ENCODE measurements around the gene HPSE.

HPSE gene

DNA sequence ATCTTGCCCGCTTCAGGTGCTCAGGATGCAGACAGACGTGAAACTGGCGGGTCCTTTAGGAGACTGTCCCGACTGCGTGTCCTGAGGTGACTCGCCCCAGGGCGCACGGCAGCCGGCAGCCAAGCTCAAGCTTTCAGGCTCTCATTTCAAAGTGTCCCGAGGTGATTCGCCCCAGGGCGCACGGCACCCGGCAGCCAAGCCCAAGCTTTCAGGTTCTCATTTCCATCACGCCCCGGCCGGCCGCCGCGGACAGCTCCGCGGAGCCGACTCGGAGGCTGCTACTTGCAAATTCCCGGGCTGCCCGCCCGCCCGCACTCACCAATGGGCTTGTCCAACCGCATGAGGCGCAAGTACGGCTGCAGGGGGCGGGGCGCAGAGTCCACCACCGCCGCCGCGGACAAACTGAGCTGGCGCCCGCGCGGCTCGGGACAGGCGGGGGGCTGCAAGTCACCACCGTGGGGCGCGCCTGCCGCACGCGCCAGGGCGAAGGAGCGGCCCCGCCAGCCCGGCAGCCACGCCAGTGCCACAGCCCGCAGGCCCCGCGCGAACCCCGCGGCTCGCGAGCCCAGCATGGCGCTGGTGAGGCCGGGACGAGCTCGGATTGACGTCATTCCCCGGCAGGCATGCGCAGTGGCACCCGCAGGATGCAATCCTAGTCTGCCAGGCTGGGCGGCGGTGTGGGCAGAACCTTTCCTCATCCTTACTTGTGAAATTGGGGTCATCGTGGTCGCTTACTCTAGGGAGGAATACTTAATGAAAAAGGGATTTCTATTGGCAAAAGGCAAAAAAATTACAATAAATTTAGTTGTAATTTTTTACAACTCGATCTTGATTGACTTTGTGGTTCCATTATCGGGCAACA, 50.2 kb downstream of the HPSE start, which contains the start of gene COQ2:
TSS of gene COQ2 (minus strand) at position 606 of the 862 bp plus-strand sequence. CDS start at position 572, 34 bp downstream.
- in situ Hi-C loops (cut with MboI; ENCODE audit: low sequenced_read_pairs), result no loop called here

DNA sequence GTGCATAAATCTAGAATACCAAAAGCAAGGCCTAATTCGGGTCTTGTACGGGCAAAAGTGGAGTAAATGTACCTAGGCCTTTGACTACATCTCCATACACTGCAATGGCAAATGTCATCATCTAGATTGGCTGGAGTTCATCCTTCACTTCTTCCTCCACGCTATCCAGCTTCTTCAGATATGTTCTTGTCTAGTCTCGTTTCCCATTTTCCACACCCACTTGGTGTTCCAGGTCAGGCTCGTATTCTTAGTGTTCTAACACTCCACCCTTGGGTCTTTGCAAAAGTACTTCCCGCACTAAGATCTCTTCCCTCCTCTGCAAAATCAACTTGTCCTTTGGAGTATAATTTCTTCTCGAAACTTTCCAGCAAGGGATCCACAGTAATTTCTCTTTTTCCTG, 51.5 kb downstream of the HPSE start:
- in situ Hi-C loops (cut with MboI; ENCODE audit: low sequenced_read_pairs), result no loop called here

DNA sequence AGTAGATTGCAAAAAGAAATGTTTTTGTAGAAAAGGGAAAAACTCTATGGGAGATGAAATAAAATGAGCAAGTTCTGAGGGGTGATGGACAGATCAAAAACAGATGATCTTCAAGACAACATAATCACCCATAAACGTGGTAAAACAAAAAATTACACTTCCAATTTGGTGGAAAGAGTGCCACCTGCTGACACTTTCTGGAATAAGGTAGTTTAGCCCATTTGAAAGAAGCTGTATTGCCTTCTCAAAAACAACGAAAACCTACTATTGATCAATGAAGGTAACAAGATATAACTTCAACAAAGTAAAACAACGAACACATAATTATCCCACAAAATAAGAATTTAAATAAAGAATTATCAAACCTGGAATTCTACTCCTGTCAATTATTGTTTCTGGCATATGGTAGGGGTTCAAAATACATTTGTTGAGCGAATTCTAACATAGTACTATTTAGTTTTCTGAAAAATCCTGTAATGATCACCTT, 52.6 kb downstream of the HPSE start:
- in situ Hi-C loops (cut with MboI; ENCODE audit: low sequenced_read_pairs), result no loop called here

DNA sequence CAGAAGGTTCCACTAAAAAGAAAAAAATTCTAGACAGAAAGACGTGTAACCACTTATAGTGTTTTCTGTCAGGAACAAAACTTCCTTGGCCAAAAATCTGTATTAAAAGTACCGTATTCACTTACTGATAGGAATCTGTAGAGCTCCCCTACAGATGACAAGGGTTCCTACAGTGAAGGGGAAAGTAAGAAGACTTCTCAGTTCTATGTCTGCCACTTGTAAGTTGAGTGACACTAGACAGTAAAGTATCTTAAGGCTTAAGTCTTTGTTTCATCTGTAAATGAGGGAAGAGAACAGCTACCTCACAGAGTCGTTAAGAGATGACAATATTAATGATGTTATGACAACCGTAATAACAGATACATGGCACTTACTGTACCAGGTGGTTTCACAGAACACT, 53.3 kb downstream of the HPSE start:
- in situ Hi-C loops (cut with MboI; ENCODE audit: low sequenced_read_pairs), result no loop called here

DNA sequence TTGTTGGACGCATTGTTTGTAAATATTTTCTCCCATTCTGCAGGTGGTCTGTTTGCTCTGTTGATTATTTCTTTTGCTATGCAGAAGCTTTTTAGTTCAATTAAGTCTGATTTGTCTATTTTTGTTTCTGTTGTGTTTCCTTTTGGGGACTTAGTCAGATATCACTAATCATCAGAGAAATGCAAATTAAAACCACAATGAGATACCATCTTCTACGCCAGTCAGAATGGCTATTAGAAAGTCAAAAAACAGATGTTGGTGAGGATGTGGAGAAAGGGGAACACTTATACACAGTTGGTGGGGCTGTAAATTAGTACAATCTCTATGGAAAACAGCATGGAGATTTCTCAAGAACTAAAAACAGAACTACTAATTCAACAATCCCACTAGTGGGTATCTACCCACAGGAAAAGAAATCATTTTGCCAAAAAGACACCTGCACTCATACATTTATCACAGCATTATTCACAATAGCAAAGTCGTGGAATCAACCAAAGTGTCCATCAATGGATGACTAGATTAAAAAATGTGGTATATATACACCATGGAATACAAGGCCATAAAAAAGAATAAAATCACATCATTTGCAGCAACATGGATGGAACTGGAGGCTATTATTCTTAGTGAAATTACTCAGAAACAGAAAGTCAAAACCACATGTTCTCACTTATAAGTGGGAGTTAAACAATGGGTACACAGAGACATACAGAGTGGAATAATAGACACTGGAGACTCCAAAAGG, 58.2 kb downstream of the HPSE start:
- in situ Hi-C loops (cut with MboI; ENCODE audit: low sequenced_read_pairs), result no loop called here

DNA sequence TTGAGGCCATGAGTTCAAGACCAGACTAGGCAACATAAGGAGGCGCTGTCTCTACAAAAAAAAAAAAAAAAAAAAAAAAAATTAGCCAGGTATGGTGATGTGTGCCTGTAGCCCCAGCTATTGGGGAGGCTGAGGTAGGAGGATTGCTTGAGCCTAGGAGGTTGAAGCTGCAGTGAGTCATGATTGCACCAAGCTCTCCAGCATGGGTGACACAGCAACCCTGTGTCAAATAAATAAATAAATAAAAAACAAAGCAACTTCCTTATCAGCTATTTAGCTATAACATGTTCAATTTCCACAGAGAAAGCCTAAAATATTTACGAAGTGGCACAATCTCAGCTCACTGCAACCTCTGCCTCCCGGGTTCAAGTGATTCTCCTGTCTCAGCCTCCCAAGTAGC, 60.7 kb downstream of the HPSE start:
- in situ Hi-C loops (cut with MboI; ENCODE audit: low sequenced_read_pairs), result loop anchor here (25.0 kb wide), 1 partner anchor 187 kb away; no protein-coding TSS in a partner anchor

DNA sequence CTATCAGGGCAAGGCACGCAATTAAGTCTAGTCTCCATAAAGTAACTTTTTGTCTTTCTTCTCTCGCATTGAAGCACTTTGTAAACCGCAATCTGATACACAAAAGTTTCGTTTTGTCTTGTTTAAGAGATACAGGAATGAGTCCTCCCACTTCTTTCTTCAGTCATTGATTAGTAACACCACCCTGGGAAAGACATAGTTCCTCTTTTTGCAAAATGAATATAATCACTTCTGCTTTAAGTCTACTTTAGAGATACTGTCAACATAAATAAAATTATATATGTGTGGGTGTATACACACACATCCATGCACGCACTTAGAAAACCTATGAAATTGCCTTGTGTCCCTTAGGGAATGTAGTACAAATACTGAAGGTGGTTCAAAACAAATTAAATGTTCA, 61.7 kb downstream of the HPSE start:
- in situ Hi-C loops (cut with MboI; ENCODE audit: low sequenced_read_pairs), result loop anchor here (25.0 kb wide), 1 partner anchor 186 kb away; no protein-coding TSS in a partner anchor

DNA sequence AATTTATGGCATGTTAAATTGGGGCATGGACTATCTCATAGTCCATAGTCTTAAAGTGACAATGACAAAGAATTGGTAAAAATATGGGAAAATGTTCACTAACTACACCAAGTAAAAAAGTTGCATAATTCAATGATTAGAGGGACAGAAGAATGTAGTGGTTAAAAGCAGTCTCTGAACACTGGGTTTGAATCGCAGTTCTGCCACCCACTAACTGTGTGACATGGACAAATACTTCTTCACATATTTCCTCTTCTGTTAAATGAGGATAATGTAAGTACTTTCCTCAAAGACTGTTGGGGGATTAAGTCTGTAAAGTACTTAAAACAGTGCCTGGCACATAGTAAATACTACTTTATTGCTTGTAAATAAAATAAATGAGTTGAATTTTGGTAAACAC, 65.4 kb downstream of the HPSE start:
- in situ Hi-C loops (cut with MboI; ENCODE audit: low sequenced_read_pairs), result loop anchor here (25.0 kb wide), 1 partner anchor 182 kb away; no protein-coding TSS in a partner anchor

DNA sequence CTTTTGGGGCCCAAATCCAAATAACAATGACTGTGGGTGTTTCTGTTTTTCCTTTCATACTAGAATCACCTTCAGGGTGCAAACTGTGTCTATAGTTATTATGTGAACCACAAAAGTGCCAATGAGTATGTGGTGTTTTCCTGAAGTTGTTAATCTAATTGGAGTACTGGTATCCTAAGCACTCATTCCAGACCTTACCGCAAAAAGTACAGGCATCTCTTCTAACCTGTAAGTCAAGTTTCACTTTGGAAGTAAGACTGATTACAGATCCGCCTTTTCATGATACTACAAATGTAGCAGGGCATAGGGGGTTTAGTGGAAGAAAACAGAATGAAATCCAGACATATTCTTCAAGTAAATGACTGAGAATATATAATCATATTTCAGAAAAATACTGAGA, 66.2 kb downstream of the HPSE start:
- in situ Hi-C loops (cut with MboI; ENCODE audit: low sequenced_read_pairs), result loop anchor here (25.0 kb wide), 1 partner anchor 181 kb away; no protein-coding TSS in a partner anchor

DNA sequence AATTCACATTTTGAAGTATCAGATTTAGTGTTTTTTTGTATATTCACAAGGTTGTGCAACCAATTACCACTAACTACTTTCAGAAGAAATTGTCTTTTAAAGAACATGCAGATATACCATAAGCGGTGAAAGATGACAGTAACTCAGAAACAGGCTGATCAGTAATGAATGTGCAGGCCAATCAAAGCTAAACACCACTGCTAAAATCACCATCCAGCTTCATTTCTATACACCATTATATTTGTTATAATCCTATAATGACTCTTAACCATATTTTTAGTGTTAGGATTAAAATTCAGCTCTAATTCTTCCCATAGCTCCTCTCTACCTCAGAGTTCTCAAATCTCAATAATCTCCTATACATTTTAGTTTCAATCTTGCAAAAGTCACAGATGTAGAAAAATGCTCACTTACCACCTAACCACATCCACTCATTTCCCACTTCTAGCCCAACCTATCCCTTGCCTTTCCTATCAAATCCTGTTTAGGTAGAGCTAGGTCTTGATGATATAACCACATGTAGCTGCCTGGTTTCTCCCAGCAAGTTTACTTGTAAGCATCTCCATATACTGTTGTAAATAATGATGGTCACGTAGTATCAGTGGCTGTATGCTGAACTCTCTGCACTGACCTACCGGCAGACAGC, 66.7 kb downstream of the HPSE start:
- in situ Hi-C loops (cut with MboI; ENCODE audit: low sequenced_read_pairs), result loop anchor here (25.0 kb wide), 1 partner anchor 181 kb away; no protein-coding TSS in a partner anchor

DNA sequence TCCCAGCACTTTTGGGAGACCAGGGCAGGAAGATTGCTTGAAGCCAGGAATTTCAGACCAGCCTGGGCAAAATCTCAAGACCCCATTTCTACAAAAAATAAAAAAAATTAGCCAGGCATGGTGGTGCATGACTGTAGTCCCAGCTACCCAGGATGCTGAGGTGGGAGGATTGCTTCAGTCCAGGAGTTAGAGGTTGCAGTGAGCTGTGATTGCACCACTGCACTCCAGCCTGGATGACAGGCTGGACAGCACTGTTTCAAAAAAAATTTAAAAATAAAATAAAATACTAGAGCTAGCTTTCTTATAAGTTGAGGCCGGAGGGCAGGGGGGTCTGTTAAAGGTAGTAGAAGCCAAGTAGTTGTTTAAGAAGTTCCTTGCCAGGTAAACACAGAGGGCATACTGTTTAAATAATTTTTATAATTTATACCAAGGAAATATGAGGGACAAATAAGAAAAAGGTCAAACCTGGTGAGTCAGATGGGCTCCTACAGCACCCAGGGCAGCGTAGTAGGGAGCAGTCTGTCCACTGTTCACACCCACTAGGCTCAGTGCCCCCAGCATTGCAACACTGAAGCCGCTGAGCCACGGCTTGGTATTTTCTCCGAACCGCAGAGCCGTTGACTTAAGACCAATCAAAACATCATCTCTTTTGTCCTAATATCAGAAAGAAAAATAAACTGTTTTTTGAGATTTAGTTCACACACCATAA, 67.4 kb downstream of the HPSE start:
- in situ Hi-C loops (cut with MboI; ENCODE audit: low sequenced_read_pairs), result loop anchor here (25.0 kb wide), 1 partner anchor 180 kb away; no protein-coding TSS in a partner anchor

DNA sequence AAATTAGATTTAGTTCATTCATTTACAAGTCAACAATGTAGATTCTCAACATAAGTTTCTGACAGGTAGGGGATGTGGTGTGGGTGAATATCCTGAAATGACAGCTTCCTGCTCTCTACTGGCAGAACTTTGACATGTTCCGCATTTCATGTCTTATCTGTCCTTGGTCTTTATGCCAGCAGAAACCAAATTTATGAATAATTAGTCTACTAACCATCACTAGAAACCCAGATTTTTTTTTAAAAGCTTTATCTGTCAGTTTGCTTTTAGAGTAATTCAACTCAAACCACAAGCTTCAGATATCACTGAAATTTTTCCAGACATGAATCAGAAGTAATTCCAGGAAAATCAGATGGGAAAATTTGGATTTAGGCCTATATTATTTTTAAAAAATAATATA, 68.0 kb downstream of the HPSE start:
- in situ Hi-C loops (cut with MboI; ENCODE audit: low sequenced_read_pairs), result loop anchor here (25.0 kb wide), 1 partner anchor 179 kb away; no protein-coding TSS in a partner anchor

DNA sequence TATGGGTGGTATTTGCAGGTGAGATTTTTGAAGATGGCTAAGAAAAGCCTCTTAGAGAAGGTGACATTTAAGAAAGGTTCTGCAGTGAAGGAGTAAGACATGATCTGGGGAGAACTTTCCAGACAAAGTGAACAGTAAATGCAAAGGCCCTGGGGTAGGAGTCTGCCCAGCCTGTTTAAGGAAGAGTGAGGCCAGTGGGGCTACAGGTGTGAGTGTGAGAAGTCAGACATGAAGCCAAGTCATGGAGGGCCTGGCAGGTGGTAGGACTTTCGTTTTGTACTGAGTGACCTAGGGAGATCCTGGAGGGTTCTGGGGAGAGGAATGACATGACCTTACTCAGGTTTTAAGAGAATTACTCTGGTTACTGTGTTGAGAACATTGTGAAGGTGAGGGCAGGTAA, 71.5 kb downstream of the HPSE start:
- in situ Hi-C loops (cut with MboI; ENCODE audit: low sequenced_read_pairs), result loop anchor here (25.0 kb wide), 1 partner anchor 176 kb away; no protein-coding TSS in a partner anchor

DNA sequence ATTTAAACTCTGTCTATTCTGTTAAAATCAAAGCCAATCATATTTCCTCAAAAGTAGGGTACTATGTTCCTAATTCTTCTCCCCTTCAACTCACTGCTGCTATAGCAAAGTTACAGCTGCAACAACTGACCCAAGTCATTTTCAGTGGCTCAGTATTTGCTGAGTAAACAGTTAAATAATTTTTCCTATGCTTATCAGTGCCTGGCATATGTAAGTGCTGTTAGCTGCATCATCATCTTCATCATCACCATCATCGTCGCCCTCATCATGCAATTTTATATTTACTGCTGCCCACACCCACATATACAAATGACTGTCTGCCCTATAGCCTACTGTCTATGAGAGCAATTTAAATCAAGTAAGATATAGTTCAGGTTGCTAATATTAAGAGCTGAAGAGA, 72.0 kb downstream of the HPSE start:
- in situ Hi-C loops (cut with MboI; ENCODE audit: low sequenced_read_pairs), result loop anchor here (25.0 kb wide), 1 partner anchor 175 kb away; no protein-coding TSS in a partner anchor

DNA sequence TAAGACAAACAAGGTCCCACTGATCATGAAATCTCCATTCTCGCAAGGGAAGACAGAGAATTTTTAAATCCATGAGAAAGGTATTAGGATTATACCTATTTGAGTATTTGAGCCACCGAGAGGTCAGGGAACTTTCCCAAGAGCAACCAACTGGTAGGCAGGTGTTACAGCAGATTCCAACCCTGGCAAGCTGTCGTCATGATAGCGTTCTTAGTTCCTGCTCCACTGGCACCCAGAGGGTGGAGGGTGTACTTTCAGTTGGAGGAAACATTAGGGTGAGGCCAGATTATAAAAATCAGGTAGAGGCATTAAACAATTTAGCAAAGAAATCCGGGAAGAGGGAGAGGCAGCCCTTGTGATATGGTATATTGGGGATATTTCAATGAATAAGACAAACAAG, 73.3 kb downstream of the HPSE start:
- in situ Hi-C loops (cut with MboI; ENCODE audit: low sequenced_read_pairs), result loop anchor here (25.0 kb wide), 1 partner anchor 174 kb away; no protein-coding TSS in a partner anchor

DNA sequence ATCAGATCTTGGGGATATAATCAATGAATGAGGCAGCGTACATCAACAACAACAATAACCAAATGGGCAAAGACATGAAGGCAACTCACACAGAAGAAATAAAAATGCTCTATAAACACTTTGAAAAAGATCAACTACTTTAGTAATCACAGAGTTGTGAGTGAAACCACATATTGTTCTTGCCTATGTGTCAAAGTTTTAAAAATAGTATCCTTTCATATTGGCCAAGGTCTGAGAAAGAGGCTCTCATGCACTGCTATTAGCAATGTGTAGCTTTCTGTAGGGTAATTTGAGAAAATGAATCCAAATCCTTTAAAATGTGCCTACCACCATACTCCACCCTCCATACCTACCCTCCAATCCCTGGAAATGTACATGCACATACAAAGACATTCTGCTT, 75.1 kb downstream of the HPSE start:
- in situ Hi-C loops (cut with MboI; ENCODE audit: low sequenced_read_pairs), result loop anchor here (25.0 kb wide), 1 partner anchor 172 kb away; no protein-coding TSS in a partner anchor

DNA sequence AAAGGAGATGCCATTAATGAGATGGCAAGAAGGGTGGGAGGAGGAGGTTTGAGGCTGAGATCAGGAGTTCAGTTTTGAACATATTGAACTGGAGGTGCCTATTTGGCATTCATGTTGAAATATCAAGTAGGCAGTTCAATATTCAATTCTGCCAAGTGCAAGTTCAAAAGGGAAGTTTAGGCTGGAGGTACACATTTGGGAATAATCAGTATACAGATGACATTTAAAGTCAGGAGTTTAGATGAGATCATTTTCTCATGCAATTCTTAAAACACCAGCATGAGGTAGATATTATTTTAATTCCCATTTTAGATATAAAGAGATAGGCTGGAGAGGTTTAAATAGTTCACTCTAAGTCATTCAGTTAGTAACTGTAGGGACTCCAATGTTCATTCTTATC, 76.2 kb downstream of the HPSE start:
- in situ Hi-C loops (cut with MboI; ENCODE audit: low sequenced_read_pairs), result loop anchor here (25.0 kb wide), 1 partner anchor 171 kb away; no protein-coding TSS in a partner anchor

DNA sequence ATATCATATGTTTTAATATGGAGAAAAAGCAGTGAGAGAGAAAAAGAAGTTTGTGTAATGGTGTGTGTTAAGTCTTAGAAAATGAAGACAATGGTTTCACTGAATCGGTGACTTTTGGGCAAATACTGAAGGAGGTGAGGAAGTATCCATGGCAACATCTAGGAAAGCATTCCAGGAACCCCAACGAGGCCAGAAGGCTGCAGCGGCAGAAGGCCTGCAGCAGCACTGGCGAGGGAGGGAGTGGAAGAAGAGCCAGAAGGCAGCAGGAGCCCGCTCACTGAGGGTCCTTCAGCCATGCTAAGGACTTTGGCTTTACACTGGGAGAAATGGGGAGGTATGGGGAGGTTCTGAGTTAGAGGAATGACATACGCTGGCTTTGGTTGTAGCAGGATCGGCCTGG, 76.8 kb downstream of the HPSE start:
- in situ Hi-C loops (cut with MboI; ENCODE audit: low sequenced_read_pairs), result loop anchor here (25.0 kb wide), 1 partner anchor 171 kb away; no protein-coding TSS in a partner anchor

DNA sequence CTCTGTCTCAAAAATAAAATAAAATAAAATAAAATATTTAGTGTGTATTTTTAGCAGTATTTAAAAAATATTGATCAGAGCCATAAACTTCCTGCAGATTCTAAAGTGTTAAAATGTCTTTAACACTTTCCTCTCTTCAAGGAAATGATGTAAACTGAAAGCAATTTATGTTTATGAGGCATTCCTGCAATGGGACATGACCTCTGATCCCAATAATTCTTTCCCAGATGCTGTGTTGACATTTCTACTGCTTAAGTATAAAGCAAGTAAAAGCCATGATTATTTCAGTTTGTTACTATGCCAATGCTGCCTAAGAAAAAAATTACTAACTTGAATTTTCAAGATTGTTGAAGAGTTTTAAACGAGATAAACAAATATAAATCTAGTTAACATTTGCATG, 79.1 kb downstream of the HPSE start:
- in situ Hi-C loops (cut with MboI; ENCODE audit: low sequenced_read_pairs), result loop anchor here (25.0 kb wide), 1 partner anchor 168 kb away; no protein-coding TSS in a partner anchor

All from hTERT RPE-1 (cell line).